ENCODE data around the gene SPACA7. TPM values are rescaled to one million over a fixed set of nuclear protein-coding genes. Genes with fewer than 3 reads are reported as not detected.

SPACA7 gene
- not detected in 2 replicates for total RNA-seq (2014; rRNA removed; shearing (Covaris generic))

GRCh38 chr13:112376050-112376681 lies at the start of gene SPACA7:
Gene SPACA7 (plus strand): TSS chr13:112376355. CDS start chr13:112376386, 31 bp downstream.
- no peak for DNase-seq (ENCODE audit: low read depth)

GRCh38 chr13:112326821-112327370 lies 49.3 kb upstream of the SPACA7 start:
- no peak for DNase-seq (ENCODE audit: low read depth)

- DNase-seq (ENCODE audit: low read depth), result no peak
These were observed 47.2 kb upstream of the SPACA7 start for GRCh38 chr13:112328936-112329335.

- no peak for DNase-seq (ENCODE audit: low read depth)
These were observed 46.8 kb upstream of the SPACA7 start for GRCh38 chr13:112329376-112329775.

- no peak for DNase-seq (ENCODE audit: low read depth)
These were observed 46.1 kb upstream of the SPACA7 start for GRCh38 chr13:112330066-112330465.

GRCh38 chr13:112330479-112331381 lies 45.4 kb upstream of the SPACA7 start:
- no peak for DNase-seq (ENCODE audit: low read depth)

GRCh38 chr13:112331675-112332074 lies 44.5 kb upstream of the SPACA7 start:
- no peak for DNase-seq (ENCODE audit: low read depth)

GRCh38 chr13:112332727-112333126 lies 43.4 kb upstream of the SPACA7 start:
- no peak for DNase-seq (ENCODE audit: low read depth)

GRCh38 chr13:112333756-112334543 lies 42.2 kb upstream of the SPACA7 start:
- peak; percentile 41 for DNase-seq (ENCODE audit: low read depth)

GRCh38 chr13:112335135-112335534 lies 41.0 kb upstream of the SPACA7 start:
- DNase-seq (ENCODE audit: low read depth), result no peak

- DNase-seq (ENCODE audit: low read depth), result no peak
These were observed 34.7 kb upstream of the SPACA7 start for GRCh38 chr13:112341446-112341845.

GRCh38 chr13:112341976-112342735 lies 34.0 kb upstream of the SPACA7 start:
- DNase-seq (ENCODE audit: low read depth), result no peak

- DNase-seq (ENCODE audit: low read depth), result no peak
These were observed 33.3 kb upstream of the SPACA7 start for GRCh38 chr13:112342841-112343361.

GRCh38 chr13:112343591-112343990 lies 32.6 kb upstream of the SPACA7 start:
- DNase-seq (ENCODE audit: low read depth), result no peak

GRCh38 chr13:112345826-112346172 lies 30.4 kb upstream of the SPACA7 start:
- DNase-seq (ENCODE audit: low read depth), result no peak

GRCh38 chr13:112346173-112346898 lies 29.8 kb upstream of the SPACA7 start:
- DNase-seq (ENCODE audit: low read depth), result peak; percentile 9

GRCh38 chr13:112346899-112347229 lies 29.3 kb upstream of the SPACA7 start:
- no peak for DNase-seq (ENCODE audit: low read depth)

GRCh38 chr13:112347986-112348385 lies 28.2 kb upstream of the SPACA7 start:
- DNase-seq (ENCODE audit: low read depth), result no peak

GRCh38 chr13:112348642-112349345 lies 27.4 kb upstream of the SPACA7 start:
- no peak for DNase-seq (ENCODE audit: low read depth)

GRCh38 chr13:112349681-112350080 lies 26.5 kb upstream of the SPACA7 start:
- no peak for DNase-seq (ENCODE audit: low read depth)

Data from M059J (cell line).